ENCODE results near the gene RIC3.

GRCh38 chr11:8075119-8075726 lies 93.6 kb downstream of the RIC3 start:
- TF ChIP-seq, protein P1, sequence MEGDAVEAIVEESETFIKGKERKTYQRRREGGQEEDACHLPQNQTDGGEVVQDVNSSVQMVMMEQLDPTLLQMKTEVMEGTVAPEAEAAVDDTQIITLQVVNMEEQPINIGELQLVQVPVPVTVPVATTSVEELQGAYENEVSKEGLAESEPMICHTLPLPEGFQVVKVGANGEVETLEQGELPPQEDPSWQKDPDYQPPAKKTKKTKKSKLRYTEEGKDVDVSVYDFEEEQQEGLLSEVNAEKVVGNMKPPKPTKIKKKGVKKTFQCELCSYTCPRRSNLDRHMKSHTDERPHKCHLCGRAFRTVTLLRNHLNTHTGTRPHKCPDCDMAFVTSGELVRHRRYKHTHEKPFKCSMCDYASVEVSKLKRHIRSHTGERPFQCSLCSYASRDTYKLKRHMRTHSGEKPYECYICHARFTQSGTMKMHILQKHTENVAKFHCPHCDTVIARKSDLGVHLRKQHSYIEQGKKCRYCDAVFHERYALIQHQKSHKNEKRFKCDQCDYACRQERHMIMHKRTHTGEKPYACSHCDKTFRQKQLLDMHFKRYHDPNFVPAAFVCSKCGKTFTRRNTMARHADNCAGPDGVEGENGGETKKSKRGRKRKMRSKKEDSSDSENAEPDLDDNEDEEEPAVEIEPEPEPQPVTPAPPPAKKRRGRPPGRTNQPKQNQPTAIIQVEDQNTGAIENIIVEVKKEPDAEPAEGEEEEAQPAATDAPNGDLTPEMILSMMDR (conservative IDR thresholded peaks at IDR 0.05; ENCODE audit: low read depth, low read length): no peak
- TF ChIP-seq EZH2 (IDR thresholded peaks at IDR 0.05; ENCODE audit: borderline replicate concordance, low read depth, low read length, poor library complexity, severe bottlenecking): no peak
